ENCODE measurements around the gene WFDC1.

- TF ChIP-seq SKIL (IDR thresholded peaks at IDR 0.05; ENCODE audit: low read depth, poor library complexity, severe bottlenecking) = no peak
- no peak for TF ChIP-seq MYC (IDR thresholded peaks at IDR 0.05; ENCODE audit: insufficient read depth, insufficient read length, insufficient replicate concordance, low read length, severe bottlenecking)
- TF ChIP-seq POLR2A (IDR thresholded peaks at IDR 0.05; ENCODE audit: low read depth, low read length) = no peak
- no peak for TF ChIP-seq CTCF (IDR thresholded peaks at IDR 0.05 in 2 of 3, conservative IDR thresholded peaks at IDR 0.05 in 1 of 3; ENCODE audit: control insufficient read depth in 2 of 3, extremely low read depth in 1 of 3, insufficient read depth in 1 of 3, low read depth in 3 of 3, low read length in 3 of 3)
- no peak for TF ChIP-seq FOXK2 (IDR thresholded peaks at IDR 0.05)
- TF ChIP-seq EP300 (IDR thresholded peaks at IDR 0.05; ENCODE audit: borderline replicate concordance in 1 of 2, control insufficient read depth in 1 of 2, low read depth in 2 of 2, low read length in 2 of 2) = no peak
- no peak for TF ChIP-seq ZBTB11 (CRISPR knock-in tag; IDR thresholded peaks at IDR 0.05)
- no peak for TF ChIP-seq SP1 (IDR thresholded peaks at IDR 0.05; ENCODE audit: low read depth, low read length)
- no peak for TF ChIP-seq CBFB (IDR thresholded peaks at IDR 0.05; ENCODE audit: low read depth)
- TF ChIP-seq SUPT20H (IDR thresholded peaks at IDR 0.05; ENCODE audit: borderline replicate concordance, control insufficient read depth, low read depth, low read length) = no peak
Measured at GRCh38 chr16:84255050-84255810, 39.4 kb upstream of the WFDC1 start.
